Measurements from ENCODE around the gene CADM1. TPM values are rescaled to one million over a fixed set of nuclear protein-coding genes. Genes with fewer than 3 reads are reported as not detected.

CADM1 gene
- total RNA-seq, 4 donors from 2014 or later: 10.6 to 15.7 (median 13.8) TPM

DNA sequence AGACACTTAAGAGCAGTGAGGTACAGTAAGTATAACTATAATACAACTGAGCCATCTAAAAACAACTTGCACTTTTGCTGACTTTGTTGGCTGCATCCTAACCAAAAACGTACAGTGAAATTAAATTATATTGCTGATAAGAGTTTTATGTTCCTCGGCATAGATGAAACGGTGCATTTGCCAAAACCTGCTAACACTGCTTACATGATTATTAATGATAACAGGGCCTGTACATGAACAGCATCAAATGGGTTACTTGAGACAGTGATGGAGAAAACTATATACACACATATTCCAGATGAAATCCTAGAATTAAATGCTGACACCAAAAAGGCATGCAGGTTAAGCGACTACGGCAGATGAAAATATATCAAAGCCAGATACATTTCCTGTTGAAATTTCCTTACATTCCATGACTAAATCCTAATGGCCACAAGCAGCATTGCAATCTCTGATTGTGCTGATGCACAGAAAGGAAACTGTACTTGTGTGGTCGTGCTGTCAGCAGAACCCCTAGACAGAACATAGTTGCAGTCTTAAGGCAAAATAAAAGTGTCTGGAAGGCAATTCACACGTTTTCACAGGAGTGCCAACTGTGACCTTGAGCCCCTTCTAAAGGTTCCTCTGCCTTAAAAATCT is 143.9 kb downstream of the CADM1 start:
- H3K27ac ChIP-seq (replicated peaks in 1 of 4): no peak overlapping the region
- no peaks in the 10 kb centered on the region for H3K27me3 ChIP-seq
- H3K9me3 ChIP-seq: no peaks in the 10 kb centered on the region
- TF ChIP-seq POLR2AphosphoS5 (IDR thresholded peaks at IDR 0.05): no peak
- TF ChIP-seq EP300 (IDR thresholded peaks at IDR 0.05): no peak
- TF ChIP-seq, protein P1, sequence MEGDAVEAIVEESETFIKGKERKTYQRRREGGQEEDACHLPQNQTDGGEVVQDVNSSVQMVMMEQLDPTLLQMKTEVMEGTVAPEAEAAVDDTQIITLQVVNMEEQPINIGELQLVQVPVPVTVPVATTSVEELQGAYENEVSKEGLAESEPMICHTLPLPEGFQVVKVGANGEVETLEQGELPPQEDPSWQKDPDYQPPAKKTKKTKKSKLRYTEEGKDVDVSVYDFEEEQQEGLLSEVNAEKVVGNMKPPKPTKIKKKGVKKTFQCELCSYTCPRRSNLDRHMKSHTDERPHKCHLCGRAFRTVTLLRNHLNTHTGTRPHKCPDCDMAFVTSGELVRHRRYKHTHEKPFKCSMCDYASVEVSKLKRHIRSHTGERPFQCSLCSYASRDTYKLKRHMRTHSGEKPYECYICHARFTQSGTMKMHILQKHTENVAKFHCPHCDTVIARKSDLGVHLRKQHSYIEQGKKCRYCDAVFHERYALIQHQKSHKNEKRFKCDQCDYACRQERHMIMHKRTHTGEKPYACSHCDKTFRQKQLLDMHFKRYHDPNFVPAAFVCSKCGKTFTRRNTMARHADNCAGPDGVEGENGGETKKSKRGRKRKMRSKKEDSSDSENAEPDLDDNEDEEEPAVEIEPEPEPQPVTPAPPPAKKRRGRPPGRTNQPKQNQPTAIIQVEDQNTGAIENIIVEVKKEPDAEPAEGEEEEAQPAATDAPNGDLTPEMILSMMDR (IDR thresholded peaks at IDR 0.05): no peak
- TF ChIP-seq POLR2A (IDR thresholded peaks at IDR 0.05; ENCODE audit: low read depth): no peak
- peaks cover 0 to 6% (median 4%) of the 10 kb centered on the region in 4 donors for H3K4me1 ChIP-seq
- no peak for DNase-seq (ENCODE audit: extremely low spot score)
- H3K4me3 ChIP-seq: no peak overlapping the region
- intact Hi-C loops (cut with DNase I): no loop called here
- no peaks in the 10 kb centered on the region for H3K36me3 ChIP-seq
- WGBS: 80% methylated on average over 7 of the region's 7 CpGs

DNA sequence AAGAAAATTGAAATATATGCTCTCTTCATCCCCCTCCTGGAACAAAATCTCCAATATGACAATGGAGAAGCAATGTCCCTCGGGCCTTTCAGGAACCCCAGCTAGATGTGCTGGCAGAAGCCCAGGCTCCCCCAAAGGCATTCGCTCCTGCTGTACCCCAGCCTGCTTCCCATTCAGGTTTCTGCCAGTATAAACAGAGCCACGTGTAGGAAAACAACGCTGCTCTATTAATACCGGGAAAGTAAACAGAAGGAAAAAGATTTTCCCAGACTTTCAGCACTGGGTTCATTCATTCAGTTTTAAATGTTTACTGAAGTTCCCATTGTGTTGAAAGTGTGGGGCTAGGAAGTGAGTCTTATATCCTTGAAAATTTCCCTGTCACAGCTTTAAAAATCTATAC is 147.1 kb downstream of the CADM1 start:
- no peaks in the 10 kb centered on the region for H3K9me3 ChIP-seq
- 16% methylated on average over 5 of the region's 5 CpGs for WGBS
- H3K36me3 ChIP-seq: no peaks in the 10 kb centered on the region
- H3K4me3 ChIP-seq: no peak overlapping the region
- DNase-seq (ENCODE audit: extremely low spot score): no peak
- intact Hi-C loops (cut with DNase I): no loop called here
- no peaks in the 10 kb centered on the region for H3K27me3 ChIP-seq
- TF ChIP-seq EP300 (IDR thresholded peaks at IDR 0.05) (no peak), POLR2AphosphoS5 (IDR thresholded peaks at IDR 0.05) (no peak), POLR2A (IDR thresholded peaks at IDR 0.05; ENCODE audit: low read depth) (no peak)
- TF ChIP-seq, protein P1 (IDR thresholded peaks at IDR 0.05): no peak
- peaks cover 0 to 6% (median 2%) of the 10 kb centered on the region in 4 donors for H3K4me1 ChIP-seq
- no peak overlapping the region for H3K27ac ChIP-seq (replicated peaks in 1 of 4)

DNA sequence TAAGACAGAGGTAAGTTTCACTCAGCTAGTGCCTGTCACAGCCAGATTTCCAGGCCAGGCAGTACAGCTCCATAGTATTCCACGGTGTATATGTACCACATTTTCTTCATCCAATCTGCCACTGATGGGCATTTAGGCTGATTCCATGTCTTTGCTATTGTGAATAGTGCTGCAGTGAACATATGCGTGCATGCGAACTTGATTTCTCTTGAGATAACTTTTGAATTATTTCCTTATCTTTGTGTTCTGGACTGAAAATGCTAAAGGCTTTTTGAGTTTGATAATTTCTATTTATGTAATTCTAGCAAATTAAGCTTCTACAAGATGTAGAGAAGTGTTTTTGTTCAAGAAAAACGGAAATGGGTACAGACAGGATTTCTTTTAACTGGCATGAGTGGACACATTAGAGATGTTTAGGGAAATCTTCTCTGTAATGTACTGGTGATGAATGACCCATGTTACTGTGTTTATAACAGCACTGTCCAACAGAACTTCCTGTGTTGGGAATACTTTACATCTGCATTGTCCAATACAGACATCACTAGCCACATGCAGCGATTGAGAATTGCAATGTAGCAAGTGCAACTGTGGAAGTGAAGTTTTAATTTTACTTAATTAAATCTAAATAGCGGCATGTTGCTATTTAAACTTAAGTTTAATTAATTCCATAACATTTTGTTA is 151.3 kb downstream of the CADM1 start:
- TF ChIP-seq POLR2AphosphoS5 (IDR thresholded peaks at IDR 0.05) (no peak), POLR2A (IDR thresholded peaks at IDR 0.05; ENCODE audit: low read depth) (no peak), EP300 (IDR thresholded peaks at IDR 0.05) (no peak)
- TF ChIP-seq, protein P1 (IDR thresholded peaks at IDR 0.05): no peak
- Histone ChIP-seq H3K36me3 (no peaks in the 10 kb centered on the region), H3K9me3 (no peaks in the 10 kb centered on the region), H3K27ac (replicated peaks in 1 of 4) (no peak overlapping the region), H3K4me1 (peaks cover 0 to 6% (median 2%) of the 10 kb centered on the region in 4 donors), H3K4me3 (no peak overlapping the region), H3K27me3 (no peaks in the 10 kb centered on the region)
- intact Hi-C loops (cut with DNase I): no loop called here
- DNase-seq (ENCODE audit: extremely low spot score): no peak
- WGBS: 68% methylated on average over 6 of the region's 6 CpGs

- H3K27me3 ChIP-seq: no peaks in the 10 kb centered on the region
- no peak overlapping the region for H3K27ac ChIP-seq (replicated peaks in 1 of 4)
- 74% methylated on average over 7 of the region's 7 CpGs for WGBS
- DNase-seq (ENCODE audit: extremely low spot score): no peak
- H3K4me1 ChIP-seq: peaks cover 0 to 4% (median 0%) of the 10 kb centered on the region in 4 donors
- no peak overlapping the region for H3K4me3 ChIP-seq
- H3K36me3 ChIP-seq: no peaks in the 10 kb centered on the region
- no peak for TF ChIP-seq POLR2AphosphoS5 (IDR thresholded peaks at IDR 0.05)
- no peak for TF ChIP-seq POLR2A (IDR thresholded peaks at IDR 0.05; ENCODE audit: low read depth)
- TF ChIP-seq, protein P1 (IDR thresholded peaks at IDR 0.05): no peak
- no peak for TF ChIP-seq EP300 (IDR thresholded peaks at IDR 0.05)
- intact Hi-C loops (cut with DNase I): no loop called here
- no peaks in the 10 kb centered on the region for H3K9me3 ChIP-seq
Measured at GRCh38 chr11:115349335-115350017, 154.7 kb downstream of the CADM1 start.

Measured in esophagus muscularis mucosa (tissue), 4 donors.